Esophagus muscularis mucosa (tissue), 4 donors: ENCODE results near the gene ZNF853. TPM values are rescaled to one million over a fixed set of nuclear protein-coding genes. Genes with fewer than 3 reads are reported as not detected.

Experiments used
- DNase-seq: peaks from one replicate; pipeline ENCODE4 v3.0.0-alpha.2; 2017; ENCODE audit errors: extremely low spot score
- H3K27ac ChIP-seq, 4 donors: fragments of 200-600 bp; sonication (generic); replicated peaks in 1 of 4; 1 replicate in 3 of 4; 2 replicates in 1 of 4; pipeline ENCODE4 v1.5.1; 2016 to 2019; ENCODE audit warnings: mild to moderate bottlenecking in 1 of 4
- H3K27me3 ChIP-seq, 4 donors: fragments of 200-600 bp; sonication (generic); one replicate each; pipeline versions ENCODE4 v1.5.1 to v1.6.0; 2016 to 2019
- H3K36me3 ChIP-seq, 4 donors: fragments of 200-600 bp; sonication (generic); one replicate each; pipeline ENCODE4 v1.5.1; 2016 to 2019
- H3K4me1 ChIP-seq, 4 donors: fragments of 200-600 bp; sonication (generic); one replicate each; pipeline ENCODE4 v1.5.1; 2016 to 2019
- H3K4me3 ChIP-seq, 4 donors: fragments of 200-600 bp; sonication (generic); 1 replicate in 2 of 4; 2 replicates in 2 of 4; pipeline ENCODE4 v1.5.1; 2016 to 2019; ENCODE audit warnings: mild to moderate bottlenecking in 4 of 4, moderate library complexity in 1 of 4
- H3K9me3 ChIP-seq, 4 donors: fragments of 200-600 bp; sonication (generic); 1 replicate in 3 of 4; 2 replicates in 1 of 4; pipeline ENCODE4 v1.5.1; 2016 to 2019
- CTCF ChIP-seq, 3 experiments: fragments of 200-600 bp in 2 of 3; fragments of 450-650 bp in 1 of 3; sonication (generic) in 2 of 3; IDR thresholded peaks; one replicate each; pipeline ENCODE4 v1.5.1; 2017 to 2019; ENCODE audit warnings: antibody characterized with exemption in 3 of 3, mild to moderate bottlenecking in 2 of 3, moderate library complexity in 1 of 3
- EP300 ChIP-seq: sonication (generic); formaldehyde crosslinking; IDR thresholded peaks from one replicate; pipeline ENCODE4 v1.6.1; 2017; ENCODE audit warnings: antibody characterized with exemption
- POLR2A ChIP-seq: fragments of 450-650 bp; IDR thresholded peaks from one replicate; pipeline ENCODE4 v1.6.1; 2017; ENCODE audit warnings: antibody characterized with exemption, moderate library complexity, mild to moderate bottlenecking, low read depth
- POLR2AphosphoS5 ChIP-seq, 2 donors: sonication (generic); formaldehyde crosslinking; IDR thresholded peaks; one replicate each; pipeline ENCODE4 v1.6.1; 2017; ENCODE audit warnings: antibody characterized with exemption in 2 of 2
- WGBS: methylation state at CpG from one replicate; pipeline ENCODE4 v1.1.5; 2018; 5-methylcytosine and 5-hydroxymethylcytosine counted together
- intact Hi-C: fragments of 100-400 bp; cut with DNase I; formaldehyde crosslinking; loops from one replicate; pipeline ENCODE4 v1.15.1; 2023
- total RNA-seq, 4 donors: library from RNA; depleted of rRNA; stranded (reverse); fragments of >200 nt; gene quantifications; one replicate each; pipeline versions ENCODE4 v1.1.0 to v1.2.1, GENCODE V29; 2016

Gene ZNF853
- total RNA-seq, 4 donors from 2014 or later, result 13.7 to 38.6 (median 23.6) TPM

DNA sequence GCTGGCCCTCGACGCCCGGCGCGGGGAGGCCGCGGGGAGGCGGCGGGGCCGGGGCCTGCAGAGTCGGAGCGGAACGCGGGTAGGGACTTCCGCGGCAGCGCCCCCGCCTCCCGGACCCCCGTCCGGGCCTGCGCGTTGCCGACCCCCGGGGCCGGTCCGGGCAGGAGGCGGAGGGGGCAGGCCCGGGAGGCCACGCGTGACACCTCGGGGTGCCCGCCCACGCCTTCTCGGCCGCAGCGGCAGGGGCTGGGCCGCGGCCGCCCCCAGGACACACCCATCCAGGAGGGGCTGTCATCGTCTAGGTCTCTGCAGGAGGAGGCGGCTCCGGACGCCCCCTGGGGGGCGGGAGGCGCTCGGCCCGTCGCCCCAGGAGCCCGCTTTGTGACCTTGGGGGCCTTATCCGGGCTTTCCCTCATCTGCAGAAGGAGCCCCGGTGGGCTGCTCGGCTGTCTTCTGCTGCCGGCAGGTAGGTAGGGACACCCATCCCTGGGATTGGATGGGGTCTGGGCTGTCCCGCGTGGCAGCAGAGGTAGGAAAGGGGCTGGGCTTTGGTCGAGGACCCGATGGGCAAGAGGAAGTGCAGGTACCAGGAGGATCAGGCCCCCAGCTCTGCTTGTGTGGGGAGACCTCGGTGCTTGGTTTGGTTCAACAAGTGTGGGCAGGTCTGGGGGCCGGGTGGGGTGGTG is 22.3 kb downstream of the ZNF853 start:
- TF ChIP-seq POLR2AphosphoS5 (IDR thresholded peaks at IDR 0.05) (no peak), CTCF (IDR thresholded peaks at IDR 0.05) (peak in 1 of 3 experiments; percentile 24)
- Histone ChIP-seq H3K9me3 (no peaks in the 10 kb centered on the region), H3K27ac (peak overlapping the region; percentile 32 to 78 (median 68)), H3K27me3 (no peaks in the 10 kb centered on the region), H3K36me3 (peaks cover 0 to 34% (median 18%) of the 10 kb centered on the region in 4 donors), H3K4me3 (peak overlapping the region; percentile 77 to 99 (median 93)), H3K4me1 (peaks cover 14 to 43% (median 36%) of the 10 kb centered on the region in 4 donors)
- intact Hi-C loops, result loop anchor here (2.0 to 5.0 kb wide), 2 partner anchors 70 to 93 kb away; partner anchors contain the start of gene ZNF12
- WGBS, result 2% methylated on average over 33 of the region's 60 CpGs
- DNase-seq, result no peak

DNA sequence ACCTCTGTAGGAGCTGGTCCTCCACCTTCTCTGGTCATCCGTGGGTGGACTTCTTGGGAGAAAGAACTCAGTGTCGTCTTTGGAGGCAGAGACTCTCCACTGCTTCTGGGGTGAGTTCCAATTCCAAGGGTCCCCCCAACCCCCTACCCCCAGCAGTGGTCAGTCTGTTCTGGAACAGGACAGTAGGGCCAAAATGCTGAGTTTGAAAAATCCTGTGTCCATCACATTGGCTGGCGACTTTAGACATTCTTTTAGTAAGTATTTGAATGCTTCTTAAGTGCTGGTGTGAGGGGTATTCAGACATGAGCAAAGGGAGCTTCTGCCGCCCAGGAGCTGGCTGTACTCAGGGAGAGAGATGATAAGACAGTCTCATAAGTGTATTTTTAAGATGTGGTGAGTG is 23.6 kb downstream of the ZNF853 start:
- no peaks in the 10 kb centered on the region for H3K9me3 ChIP-seq
- no peak overlapping the region for H3K27ac ChIP-seq
- peaks cover 14 to 43% (median 36%) of the 10 kb centered on the region in 4 donors for H3K4me1 ChIP-seq
- no peak overlapping the region for H3K4me3 ChIP-seq
- TF ChIP-seq CTCF (IDR thresholded peaks at IDR 0.05) (no peak), POLR2AphosphoS5 (IDR thresholded peaks at IDR 0.05) (no peak), EP300 (no peak), POLR2A (no peak)
- intact Hi-C loops, result loop anchor here (5.0 kb wide), 1 partner anchor 68 kb away; the partner anchor contains the start of gene ZNF12
- no peak for DNase-seq
- 81% methylated on average over 4 of the region's 4 CpGs for WGBS
- H3K27me3 ChIP-seq, result no peaks in the 10 kb centered on the region
- peaks cover 6 to 48% (median 32%) of the 10 kb centered on the region in 4 donors for H3K36me3 ChIP-seq

GRCh38 chr7:6639627-6640026 is 24.2 kb downstream of the ZNF853 start:
- Histone ChIP-seq H3K36me3 (peaks cover 12 to 54% (median 38%) of the 10 kb centered on the region in 4 donors), H3K9me3 (no peaks in the 10 kb centered on the region), H3K4me3 (no peak overlapping the region), H3K4me1 (peaks cover 14 to 43% (median 36%) of the 10 kb centered on the region in 4 donors), H3K27ac (no peak overlapping the region), H3K27me3 (no peaks in the 10 kb centered on the region)
- WGBS, result 96% methylated on average over 11 of the region's 11 CpGs
- DNase-seq, result no peak
- TF ChIP-seq EP300, result no peak
- TF ChIP-seq POLR2A, result no peak
- TF ChIP-seq CTCF (IDR thresholded peaks at IDR 0.05), result no peak
- TF ChIP-seq POLR2AphosphoS5 (IDR thresholded peaks at IDR 0.05), result no peak
- intact Hi-C loops, result loop anchor here (5.0 kb wide), 1 partner anchor 68 kb away; the partner anchor contains the start of gene ZNF12

- Histone ChIP-seq H3K4me3 (no peak overlapping the region), H3K4me1 (peaks cover 14 to 43% (median 36%) of the 10 kb centered on the region in 4 donors), H3K27me3 (no peaks in the 10 kb centered on the region), H3K27ac (no peak overlapping the region), H3K9me3 (no peaks in the 10 kb centered on the region), H3K36me3 (peaks cover 18 to 60% (median 44%) of the 10 kb centered on the region in 4 donors)
- DNase-seq, result no peak
- 64% methylated on average over 10 of the region's 11 CpGs for WGBS
- intact Hi-C loops, result no loop called here
- TF ChIP-seq POLR2AphosphoS5 (IDR thresholded peaks at IDR 0.05), result no peak
- no peak for TF ChIP-seq CTCF (IDR thresholded peaks at IDR 0.05)
- no peak for TF ChIP-seq POLR2A
- no peak for TF ChIP-seq EP300
Observed at GRCh38 chr7:6640246-6640721, 24.9 kb downstream of the ZNF853 start.
